HCT116 (cell line): Measurements from ENCODE around the gene METTL27. TPM values are rescaled to one million over a fixed set of nuclear protein-coding genes. Genes with fewer than 3 reads are reported as not detected.
"Not testable (repeated sequence)": the region's sequence is repeated elsewhere in the genome, so short reads cannot be mapped to it uniquely, and the experiment has no call there.

Source experiments
- ATAC-seq: fragments of 200-7000 bp; cut with Tn5 transposase; 2 replicates; pipeline ENCODE4 v1.9.1; 2020; ENCODE audit warnings: mild to moderate bottlenecking, moderate library complexity
- BruUV-seq: library from RNA; stranded (reverse); fragments of 400-500 nt; replicated peaks from 2 replicates; lab custom pipeline; 2021; lab: Mats Ljungman, UMichigan
- CTCF ChIA-PET: fragments of 300-600 bp; sonication (Branson Sonifier 250); formaldehyde crosslinking; loops from one replicate; lab custom pipeline; 2021; ENCODE audit warnings: antibody characterized with exemption; lab: Charles Lee
- POLR2A ChIA-PET: fragments of 300-600, 350-600 bp; sonication (Branson Sonifier 250); formaldehyde crosslinking; loops from one replicate; lab custom pipeline; 2021; ENCODE audit warnings: antibody characterized with exemption; lab: Charles Lee
- RAD21 ChIA-PET, 2 experiments: fragments of 300-600 bp; sonication (Branson Sonifier 250); formaldehyde crosslinking; loops; one replicate each; lab custom pipeline; 2023; ENCODE audit warnings: low total read pairs in 2 of 2; ENCODE audit not compliant: uncharacterized antibody in 2 of 2, unreplicated experiment in 2 of 2, low non-redundant PET in 1 of 2; lab: Charles Lee
- DNase-seq: peaks from one replicate; pipeline ENCODE4 v3.0.0-alpha.2; 2010; ENCODE audit warnings: low read depth, low spot score
- H2AFZ ChIP-seq: fragments of 200-600 bp; shearing (Covaris generic), sonication (generic); 2 replicates; pipeline ENCODE4 v1.6.1; 2017; ENCODE audit warnings: low read depth, mixed run types, mixed read lengths, antibody characterized with exemption, low read length; ENCODE audit not compliant: poor library complexity, severe bottlenecking
- H3K27ac ChIP-seq: 2 replicates; pipeline ENCODE4 v1.5.1; 2012; ENCODE audit warnings: low read depth, low read length
- H3K27me3 ChIP-seq: fragments of 200-600 bp; sonication (generic); 2 replicates; pipeline ENCODE4 v1.6.1; 2016; ENCODE audit warnings: mixed run types, low read length, mixed read lengths; ENCODE audit not compliant: insufficient read depth
- H3K36me3 ChIP-seq, 2 experiments: fragments of 200-500 bp in 1 of 2; fragments of 200-600 bp in 1 of 2; sonication (Bioruptor generic) in 1 of 2; sonication (generic) in 1 of 2; 2 replicates each; pipeline versions ENCODE4 v1.5.1 to v1.6.1; 2014 to 2016; ENCODE audit warnings: low read length in 2 of 2, inconsistent platforms in 1 of 2, mixed read lengths in 1 of 2, mixed run types in 1 of 2; ENCODE audit not compliant: insufficient read depth in 2 of 2, control insufficient read depth in 1 of 2
- H3K4me1 ChIP-seq, 2 experiments: fragments of 200-600 bp in 1 of 2; sonication (generic) in 1 of 2; 2 replicates each; pipeline versions ENCODE4 v1.5.1 to v1.6.1; 2012 to 2017; ENCODE audit warnings: low read length in 2 of 2, inconsistent platforms in 1 of 2, mild to moderate bottlenecking in 1 of 2, mixed read lengths in 1 of 2, mixed run types in 1 of 2, moderate library complexity in 1 of 2; ENCODE audit not compliant: insufficient read depth in 2 of 2, control insufficient read depth in 1 of 2
- H3K4me2 ChIP-seq: fragments of 200-600 bp; sonication (generic); 2 replicates; pipeline ENCODE4 v1.6.1; 2017; ENCODE audit warnings: mixed run types, low read length, mixed read lengths
- H3K4me3 ChIP-seq, 2 experiments: fragments of 200-600 bp in 1 of 2; sonication (generic) in 1 of 2; replicated peaks in 1 of 2; 2 replicates each; pipeline ENCODE4 v1.5.1; 2011 to 2016; ENCODE audit warnings: low read length in 2 of 2, control low read depth in 1 of 2, low read depth in 1 of 2, mild to moderate bottlenecking in 1 of 2, mixed read lengths in 1 of 2, mixed run types in 1 of 2
- H3K79me2 ChIP-seq: fragments of 200-600 bp; sonication (generic); 2 replicates; pipeline ENCODE4 v1.6.1; 2017; ENCODE audit warnings: mild to moderate bottlenecking, mixed run types, low read length, moderate library complexity, mixed read lengths; ENCODE audit not compliant: insufficient read depth
- H3K9ac ChIP-seq: fragments of 200-600 bp; sonication (generic); 2 replicates; pipeline ENCODE4 v1.6.1; 2016; ENCODE audit warnings: low read length, mixed read lengths
- H3K9me2 ChIP-seq: fragments of 200-600 bp; sonication (generic), shearing (Covaris generic); 2 replicates; pipeline ENCODE4 v1.6.1; 2017; ENCODE audit warnings: mixed run types, mild to moderate bottlenecking, moderate library complexity; ENCODE audit not compliant: insufficient read depth
- H3K9me3 ChIP-seq, 2 experiments: fragments of 200-500 bp in 1 of 2; fragments of 200-600 bp in 1 of 2; sonication (Bioruptor generic) in 1 of 2; sonication (generic) in 1 of 2; 2 replicates each; pipeline ENCODE4 v1.6.1; 2014 to 2017; ENCODE audit warnings: low read length in 2 of 2, mixed read lengths in 2 of 2, inconsistent platforms in 1 of 2, low read depth in 1 of 2, mild to moderate bottlenecking in 1 of 2, mixed run types in 1 of 2, moderate library complexity in 1 of 2; ENCODE audit not compliant: control insufficient read depth in 1 of 2, insufficient read depth in 1 of 2
- H4K20me1 ChIP-seq: fragments of 200-600 bp; sonication (generic), shearing (Covaris generic); 2 replicates; pipeline ENCODE4 v1.6.1; 2017; ENCODE audit warnings: mixed run types, mild to moderate bottlenecking, moderate library complexity; ENCODE audit not compliant: insufficient read depth
- CTCF ChIP-seq, 3 experiments: fragments of 200-600 bp in 1 of 3; sonication (generic) in 1 of 3; IDR thresholded peaks in 2 of 3; conservative IDR thresholded peaks in 1 of 3; 2 replicates each; pipeline ENCODE4 v1.5.1; 2012 to 2017; ENCODE audit warnings: low read depth in 2 of 3, low read length in 2 of 3, antibody characterized with exemption in 1 of 3, borderline replicate concordance in 1 of 3, control low read depth in 1 of 3, mild to moderate bottlenecking in 1 of 3, mixed read lengths in 1 of 3, mixed run types in 1 of 3, moderate library complexity in 1 of 3; ENCODE audit not compliant: insufficient read depth in 1 of 3
- EGR1 ChIP-seq: IDR thresholded peaks from 2 replicates; pipeline ENCODE4 v1.6.1; 2012; ENCODE audit warnings: low read depth
- ELF1 ChIP-seq: IDR thresholded peaks from 2 replicates; pipeline ENCODE4 v1.6.1; 2012; ENCODE audit warnings: low read depth, borderline replicate concordance
- EZH2phosphoT487 ChIP-seq: fragments of 200-600 bp; IDR thresholded peaks from 2 replicates; pipeline ENCODE4 v1.6.1; 2018; ENCODE audit warnings: antibody characterized with exemption, borderline replicate concordance
- FOSL1 ChIP-seq: IDR thresholded peaks from 2 replicates; pipeline ENCODE4 v1.6.1; 2012; ENCODE audit warnings: low read depth
- TCF7L2 ChIP-seq: IDR thresholded peaks from 2 replicates; pipeline ENCODE4 v1.7.0; 2011; ENCODE audit warnings: borderline replicate concordance, inconsistent platforms; ENCODE audit not compliant: insufficient read depth, insufficient read length; ENCODE audit errors: extremely low read depth
- ZBTB33 ChIP-seq: IDR thresholded peaks from 2 replicates; pipeline ENCODE4 v1.6.1; 2011; ENCODE audit warnings: mild to moderate bottlenecking, low read length, moderate library complexity; ENCODE audit not compliant: insufficient replicate concordance; ENCODE audit errors: extremely low read depth
- ZNF274 ChIP-seq: fragments of 200-500 bp; sonication (Bioruptor generic); IDR thresholded peaks from 2 replicates; pipeline ENCODE4 v1.6.1; 2014; ENCODE audit warnings: mild to moderate bottlenecking, low read depth, low read length, inconsistent platforms
- intact Hi-C: fragments of 100-400 bp; cut with micrococcal nuclease; formaldehyde crosslinking; loops from 2 replicates; pipeline ENCODE4 v1.10.0; 2022
- total RNA-seq: library from RNA; stranded (reverse); gene quantifications from one replicate; pipeline ENCODE4 v1.2.1, GENCODE V29; 2021; ENCODE audit not compliant: unreplicated experiment

Gene METTL27
- total RNA-seq, 1 experiment from 2014 or later, result 30.4 TPM

- intact Hi-C loops, result no loop called here
- Histone ChIP-seq H3K36me3 (no peaks in the 10 kb centered on the region), H4K20me1 (no peaks in the 10 kb centered on the region), H3K9me3 (no peaks in the 10 kb centered on the region)
- POLR2A ChIA-PET, result interaction anchor here (0.6 to 2.2 kb wide), 3 partner anchors 16 to 745 kb away, joined by 3 to 6 read pairs (median 4); no protein-coding TSS in a partner anchor
- TF ChIP-seq TCF7L2 (no peak), ELF1 (no peak), EZH2phosphoT487 (no peak), FOSL1 (no peak), ZNF274 (no peak), CTCF (IDR thresholded peaks at IDR 0.05 in 2 of 3, conservative IDR thresholded peaks at IDR 0.05 in 1 of 3; ENCODE audit: borderline replicate concordance in 1 of 3, insufficient read depth in 1 of 3, low read depth in 2 of 3, low read length in 2 of 3) (no peak), EGR1 (no peak), ZBTB33 (no peak)
- TF ChIP-seq, all 23 proteins: peak for 0
- Histone ChIP-seq H3K4me1 (peaks cover 38 to 57% of the 10 kb centered on the region in 2 experiments), H3K79me2 (no peaks in the 10 kb centered on the region), H3K27ac (no peak overlapping the region), H3K4me2 (no peak overlapping the region), H3K9ac (no peak overlapping the region), H3K27me3 (no peaks in the 10 kb centered on the region), H3K9me2 (no peaks in the 10 kb centered on the region), H2AFZ (no peak overlapping the region), H3K4me3 (no peak overlapping the region)
- BruUV-seq, result no TSS peak
- RAD21 ChIA-PET, result no interaction called here
- DNase-seq (no peak), ATAC-seq (no peak)
- CTCF ChIA-PET, result interaction anchor here (0.6 kb wide), 1 partner anchor 148 kb away, joined by 3 read pairs; no protein-coding TSS in a partner anchor
Measured at GRCh38 chr7:73847941-73848723, 5.8 kb upstream of the METTL27 start.

- ATAC-seq, DNase-seq, H3K79me2 ChIP-seq, H3K36me3 ChIP-seq, H3K27ac ChIP-seq, H3K9me3 ChIP-seq, H2AFZ ChIP-seq, intact Hi-C loops, H3K27me3 ChIP-seq, H3K4me3 ChIP-seq, H3K9me2 ChIP-seq, H3K9ac ChIP-seq, H4K20me1 ChIP-seq, RAD21 ChIA-PET, POLR2A ChIA-PET, H3K4me2 ChIP-seq, BruUV-seq, CTCF ChIA-PET: not testable (repeated sequence)
- peaks cover 29 to 53% of the 10 kb centered on the region in 2 experiments for H3K4me1 ChIP-seq
Measured at GRCh38 chr7:73845701-73846195, 3.4 kb upstream of the METTL27 start.
